ENCODE data around the gene MYEOV.

GRCh38 chr11:69280451-69280850 is 13.5 kb upstream of the MYEOV start:
- no peak for TF ChIP-seq POLR2AphosphoS5 (IDR thresholded peaks at IDR 0.05)
- TF ChIP-seq CTCF (IDR thresholded peaks at IDR 0.05), result no peak

Data from esophagus muscularis mucosa (tissue), 3 donors.